ENCODE results near the gene RNU6-9. TPM values are rescaled to one million over a fixed set of nuclear protein-coding genes. Genes with fewer than 3 reads are reported as not detected.
A peak's percentile ranks its signal among the peaks of the same experiment; 100 is the strongest.
"Not testable (repeated sequence)": the region's sequence is repeated elsewhere in the genome, so short reads cannot be mapped to it uniquely, and the experiment has no call there.

The RNU6-9 gene
- total RNA-seq, 1 donor from 2014 or later: not detected

DNA sequence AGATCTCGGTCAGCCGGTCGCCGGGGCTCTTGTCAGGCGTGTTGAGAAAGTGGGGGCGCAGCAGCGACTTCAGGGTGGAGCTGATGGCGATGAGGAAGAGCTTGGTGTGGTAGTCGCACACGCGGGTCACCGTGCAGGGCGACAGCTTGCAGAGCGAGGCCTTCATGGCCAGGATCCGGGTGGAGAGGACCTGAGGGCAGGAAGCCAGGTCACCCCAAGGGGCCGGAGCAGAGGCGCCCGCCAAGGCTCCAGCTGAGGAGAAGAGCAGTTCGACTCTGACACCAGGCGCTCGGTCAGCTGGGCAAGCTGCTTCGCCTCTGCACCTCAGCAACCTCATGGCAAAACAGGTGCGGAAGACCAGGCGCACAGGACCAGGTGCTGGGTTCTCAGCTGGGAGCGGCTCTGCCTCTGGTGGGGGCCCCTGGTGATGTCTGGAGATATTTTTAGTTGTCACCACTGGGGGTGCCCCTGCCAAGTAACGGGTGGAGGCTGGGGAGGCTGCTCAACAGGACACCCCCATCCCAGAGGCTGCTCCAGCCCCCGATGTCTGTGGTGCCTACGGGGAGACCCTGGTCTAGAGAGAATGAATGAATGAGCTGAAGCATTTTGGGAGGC is 17.9 kb upstream of the RNU6-9 start:
- intact Hi-C loops (cut with DNase I): no loop called here
- Histone ChIP-seq H3K4me3 (no peak overlapping the region), H3K27ac (no peak overlapping the region), H3K36me3 (peaks cover 29% of the 10 kb centered on the region), H3K4me1 (peaks cover 9% of the 10 kb centered on the region), H3K9me3 (no peaks in the 10 kb centered on the region), H3K27me3 (no peaks in the 10 kb centered on the region)
- ATAC-seq (no peak), DNase-seq (peak; percentile 61)
- TF ChIP-seq, protein P1, sequence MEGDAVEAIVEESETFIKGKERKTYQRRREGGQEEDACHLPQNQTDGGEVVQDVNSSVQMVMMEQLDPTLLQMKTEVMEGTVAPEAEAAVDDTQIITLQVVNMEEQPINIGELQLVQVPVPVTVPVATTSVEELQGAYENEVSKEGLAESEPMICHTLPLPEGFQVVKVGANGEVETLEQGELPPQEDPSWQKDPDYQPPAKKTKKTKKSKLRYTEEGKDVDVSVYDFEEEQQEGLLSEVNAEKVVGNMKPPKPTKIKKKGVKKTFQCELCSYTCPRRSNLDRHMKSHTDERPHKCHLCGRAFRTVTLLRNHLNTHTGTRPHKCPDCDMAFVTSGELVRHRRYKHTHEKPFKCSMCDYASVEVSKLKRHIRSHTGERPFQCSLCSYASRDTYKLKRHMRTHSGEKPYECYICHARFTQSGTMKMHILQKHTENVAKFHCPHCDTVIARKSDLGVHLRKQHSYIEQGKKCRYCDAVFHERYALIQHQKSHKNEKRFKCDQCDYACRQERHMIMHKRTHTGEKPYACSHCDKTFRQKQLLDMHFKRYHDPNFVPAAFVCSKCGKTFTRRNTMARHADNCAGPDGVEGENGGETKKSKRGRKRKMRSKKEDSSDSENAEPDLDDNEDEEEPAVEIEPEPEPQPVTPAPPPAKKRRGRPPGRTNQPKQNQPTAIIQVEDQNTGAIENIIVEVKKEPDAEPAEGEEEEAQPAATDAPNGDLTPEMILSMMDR (IDR thresholded peaks at IDR 0.05): no peak

DNA sequence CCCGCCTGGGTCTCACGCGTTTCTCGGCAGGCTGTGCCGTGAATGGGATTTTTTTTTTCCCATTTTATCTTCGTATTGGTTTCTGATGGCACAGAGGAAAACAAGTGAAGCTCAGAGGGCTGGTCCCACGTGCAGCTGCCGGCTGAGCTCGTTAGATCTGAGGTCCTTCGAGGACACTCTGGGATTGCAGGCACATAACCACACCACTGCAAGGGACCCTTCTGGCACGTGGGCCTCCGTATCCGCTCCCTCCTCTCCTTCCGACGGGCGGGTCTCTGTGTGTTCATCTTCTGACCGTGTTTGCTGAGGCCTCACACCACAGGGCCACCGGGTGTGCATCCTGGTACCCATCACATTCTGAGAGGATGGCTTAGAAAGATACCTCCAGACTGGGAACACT is 17.2 kb upstream of the RNU6-9 start:
- Histone ChIP-seq H3K4me3 (no peak overlapping the region), H3K9me3 (no peaks in the 10 kb centered on the region), H3K27me3 (no peaks in the 10 kb centered on the region), H3K27ac (no peak overlapping the region), H3K36me3 (peaks cover 35% of the 10 kb centered on the region), H3K4me1 (peaks cover 8% of the 10 kb centered on the region)
- TF ChIP-seq, protein P1 (IDR thresholded peaks at IDR 0.05): no peak
- DNase-seq (no peak), ATAC-seq (no peak)
- intact Hi-C loops (cut with DNase I): no loop called here

DNA sequence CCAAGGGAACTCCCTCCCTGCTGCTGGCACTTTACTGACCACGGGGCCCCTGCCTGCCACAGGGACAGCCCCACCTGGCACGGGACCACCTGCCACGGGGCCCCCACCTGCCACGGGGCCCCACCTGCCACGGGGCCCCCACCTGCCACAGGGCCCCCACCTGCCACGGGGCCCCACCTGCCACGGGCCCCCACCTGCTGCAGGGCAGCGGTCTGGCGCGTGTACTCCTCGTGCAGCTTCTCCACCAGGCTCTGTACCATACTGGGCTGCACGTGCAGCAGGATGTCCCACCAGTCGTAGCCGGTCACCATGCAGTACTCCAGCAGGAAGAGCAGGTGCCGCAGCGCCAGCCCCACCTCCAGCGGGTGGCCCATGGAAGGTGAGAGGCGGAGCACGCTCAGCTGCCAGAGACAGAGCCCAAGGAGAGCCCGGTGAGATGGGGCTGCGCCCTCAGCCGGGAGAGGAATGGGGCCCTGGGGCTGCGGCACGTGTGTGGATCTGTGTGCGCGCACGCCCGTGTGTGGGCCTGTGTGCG is 16.4 kb upstream of the RNU6-9 start:
- TF ChIP-seq, protein P1 (IDR thresholded peaks at IDR 0.05): no peak
- no peak for DNase-seq
- Histone ChIP-seq H3K36me3 (peaks cover 42% of the 10 kb centered on the region), H3K4me3 (no peak overlapping the region), H3K27me3 (no peaks in the 10 kb centered on the region), H3K9me3 (no peaks in the 10 kb centered on the region), H3K4me1 (peaks cover 7% of the 10 kb centered on the region), H3K27ac (no peak overlapping the region)
- intact Hi-C loops (cut with DNase I): no loop called here
- no peak for ATAC-seq

DNA sequence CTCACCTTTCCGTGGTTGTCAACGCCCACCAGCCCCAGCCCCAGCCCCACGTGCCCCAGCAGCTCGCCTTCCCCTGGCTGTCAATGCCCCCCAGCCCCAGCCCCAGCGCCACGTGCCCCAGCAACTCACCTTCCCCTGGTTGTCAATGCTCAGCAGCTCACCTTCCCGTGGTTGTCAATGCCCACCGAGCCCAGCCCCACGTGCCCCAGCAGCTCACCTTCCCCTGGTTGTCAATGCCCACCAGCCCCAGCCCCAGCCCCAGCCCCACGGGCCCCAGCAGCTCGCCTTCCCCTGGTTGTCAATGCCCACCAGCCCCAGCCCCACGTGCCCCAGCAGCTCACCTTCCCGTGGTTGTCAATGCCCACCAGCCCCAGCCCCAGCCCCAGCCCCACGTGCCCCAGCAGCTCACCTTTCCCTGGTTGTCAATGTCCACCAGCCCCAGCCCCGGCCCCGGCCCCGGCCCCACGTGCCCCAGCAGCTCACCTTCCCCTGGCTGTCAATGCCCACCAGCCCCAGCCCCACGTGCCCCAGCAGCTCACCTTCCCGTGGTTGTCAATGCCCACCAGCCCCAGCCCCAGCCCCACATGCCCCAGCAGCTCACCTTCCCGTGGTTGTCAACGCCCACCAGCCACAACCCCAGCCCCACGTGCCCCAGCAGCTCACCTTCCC is 15.2 kb upstream of the RNU6-9 start:
- H3K27me3 ChIP-seq; H3K9me3 ChIP-seq; ATAC-seq; DNase-seq; H3K4me3 ChIP-seq; intact Hi-C loops (cut with DNase I); H3K4me1 ChIP-seq; H3K27ac ChIP-seq: not testable (repeated sequence)
- H3K36me3 ChIP-seq: peaks cover 51% of the 10 kb centered on the region

DNA sequence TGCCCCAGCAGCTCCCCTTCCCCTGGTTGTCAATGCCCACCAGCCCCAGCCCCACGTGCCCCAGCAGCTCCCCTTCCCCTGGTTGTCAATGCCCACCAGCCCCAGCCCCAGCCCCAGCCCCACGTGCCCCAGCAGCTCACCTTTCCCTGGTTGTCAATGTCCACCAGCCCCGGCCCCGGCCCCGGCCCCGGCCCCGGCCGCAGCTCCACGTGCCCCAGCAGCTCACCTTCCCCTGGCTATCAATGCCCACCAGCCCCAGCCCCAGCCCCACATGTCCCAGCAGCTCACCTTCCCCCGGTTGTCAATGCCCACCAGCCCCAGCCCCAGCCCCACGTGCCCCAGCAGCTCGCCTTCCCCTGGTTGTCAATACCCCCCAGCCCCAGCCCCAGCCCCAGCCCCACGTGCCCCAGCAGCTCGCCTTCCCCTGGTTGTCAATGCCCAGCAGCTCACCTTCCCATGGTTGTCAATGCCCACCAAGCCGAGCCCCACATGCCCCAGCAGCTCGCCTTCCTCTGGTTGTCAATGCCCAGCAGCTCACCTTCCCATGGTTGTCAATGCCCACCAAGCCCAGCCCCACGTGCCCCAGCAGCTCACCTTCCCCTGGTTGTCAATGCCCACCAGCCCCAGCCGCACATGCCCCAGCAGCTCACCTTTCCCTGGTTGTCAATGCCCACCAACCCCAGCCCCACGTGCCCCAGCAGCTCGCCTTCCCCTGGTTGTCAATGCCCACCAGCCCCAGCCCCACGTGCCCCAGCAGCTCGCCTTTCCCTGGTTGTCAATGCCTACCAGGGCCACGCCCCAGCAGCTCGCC is 14.3 kb upstream of the RNU6-9 start:
- ATAC-seq; intact Hi-C loops (cut with DNase I); H3K4me3 ChIP-seq; H3K27me3 ChIP-seq; H3K9me3 ChIP-seq; H3K27ac ChIP-seq; H3K4me1 ChIP-seq: not testable (repeated sequence)
- DNase-seq: peak; percentile 67
- peaks cover 55% of the 10 kb centered on the region for H3K36me3 ChIP-seq

DNA sequence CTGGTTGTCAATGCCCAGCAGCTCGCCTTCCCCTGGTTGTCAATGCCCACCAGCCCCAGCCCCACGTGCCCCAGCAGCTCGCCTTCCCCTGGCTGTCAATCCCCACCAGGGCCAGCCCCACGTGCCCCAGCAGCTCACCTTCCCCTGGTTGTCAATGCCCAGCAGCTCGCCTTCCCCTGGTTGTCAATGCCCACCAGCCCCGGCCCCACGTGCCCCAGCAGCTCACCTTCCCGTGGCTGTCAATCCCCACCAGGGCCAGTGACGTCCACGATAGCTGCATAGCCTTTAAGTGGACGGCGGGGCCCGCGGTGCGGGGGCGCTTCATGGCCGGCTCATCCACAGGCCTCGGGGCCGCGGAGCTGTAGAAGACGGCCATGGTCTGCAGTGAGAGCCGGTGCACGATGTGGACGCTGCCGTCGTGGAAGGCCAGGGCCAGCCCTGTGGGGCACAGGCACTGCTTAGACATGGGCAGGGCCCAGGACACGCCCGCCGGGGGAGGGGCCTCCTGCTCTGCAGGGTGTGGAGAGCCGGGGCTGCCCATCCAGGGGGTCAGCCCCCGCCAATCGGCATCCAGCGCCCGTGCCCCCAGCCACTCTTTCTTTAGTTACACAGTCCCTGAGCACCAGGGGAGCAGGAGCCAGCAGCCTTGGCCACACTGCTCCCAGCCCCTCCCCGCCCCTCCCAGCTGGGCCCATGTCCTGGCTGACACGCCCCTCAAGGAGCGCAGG is 13.4 kb upstream of the RNU6-9 start:
- no peak for ATAC-seq

More for the DNA sequence above, 13.4 kb upstream of the RNU6-9 start:
- no peak overlapping the region for H3K27ac ChIP-seq
- intact Hi-C loops (cut with DNase I): no loop called here
- DNase-seq: peak; percentile 66
- H3K36me3 ChIP-seq: peaks cover 54% of the 10 kb centered on the region
- no peaks in the 10 kb centered on the region for H3K9me3 ChIP-seq
- H3K4me1 ChIP-seq: no peaks in the 10 kb centered on the region
- no peak overlapping the region for H3K4me3 ChIP-seq
- no peaks in the 10 kb centered on the region for H3K27me3 ChIP-seq
- TF ChIP-seq, protein P1 (IDR thresholded peaks at IDR 0.05): no peak
